ENCODE results near the gene PACRG.

Gene PACRG

GRCh38 chr6:162772466-162772865 lies 44.7 kb downstream of the PACRG start:
- DNase-seq (ENCODE audit: low read depth, low spot score) = no peak
- no peak overlapping the region for H3K27ac ChIP-seq

GRCh38 chr6:162773996-162774395 lies 46.2 kb downstream of the PACRG start:
- no peak overlapping the region for H3K27ac ChIP-seq
- DNase-seq (ENCODE audit: low read depth, low spot score) = no peak

- no peak for DNase-seq (ENCODE audit: low read depth, low spot score)
- H3K27ac ChIP-seq = no peak overlapping the region
Measured at GRCh38 chr6:162777091-162777490, 49.3 kb downstream of the PACRG start.

- no peak for DNase-seq (ENCODE audit: low read depth, low spot score)
- no peak overlapping the region for H3K27ac ChIP-seq
Measured at GRCh38 chr6:162778603-162779002, 50.8 kb downstream of the PACRG start.

GRCh38 chr6:162785632-162786242 lies 58.0 kb downstream of the PACRG start:
- no peak for DNase-seq (ENCODE audit: low read depth, low spot score)
- no peak overlapping the region for H3K27ac ChIP-seq

GRCh38 chr6:162798546-162799266 lies 70.9 kb downstream of the PACRG start:
- no peak for DNase-seq (ENCODE audit: low read depth, low spot score)

GRCh38 chr6:162814426-162814973 lies 86.7 kb downstream of the PACRG start:
- no peak for DNase-seq (ENCODE audit: low read depth, low spot score)
- H3K27ac ChIP-seq = no peak overlapping the region

More at GRCh38 chr6:162798546-162799266, 70.9 kb downstream of the PACRG start:
- H3K27ac ChIP-seq = no peak overlapping the region

- no peak for DNase-seq (ENCODE audit: low read depth, low spot score)
Measured at GRCh38 chr6:162817196-162817595, 89.4 kb downstream of the PACRG start.

GRCh38 chr6:162819284-162819683 lies 91.5 kb downstream of the PACRG start:
- DNase-seq (ENCODE audit: low read depth, low spot score) = no peak
- H3K27ac ChIP-seq = no peak overlapping the region

More at GRCh38 chr6:162817196-162817595, 89.4 kb downstream of the PACRG start:
- H3K27ac ChIP-seq = no peak overlapping the region

GRCh38 chr6:162821102-162821501 lies 93.3 kb downstream of the PACRG start:
- no peak overlapping the region for H3K27ac ChIP-seq

GRCh38 chr6:162825597-162825996 lies 97.8 kb downstream of the PACRG start:
- no peak for DNase-seq (ENCODE audit: low read depth, low spot score)
- no peak overlapping the region for H3K27ac ChIP-seq

More at GRCh38 chr6:162821102-162821501, 93.3 kb downstream of the PACRG start:
- no peak for DNase-seq (ENCODE audit: low read depth, low spot score)

GRCh38 chr6:162829013-162829742 lies 101.4 kb downstream of the PACRG start:
- H3K27ac ChIP-seq = no peak overlapping the region
- DNase-seq (ENCODE audit: low read depth, low spot score) = no peak

- DNase-seq (ENCODE audit: low read depth, low spot score) = no peak
- no peak overlapping the region for H3K27ac ChIP-seq
Measured at GRCh38 chr6:162833776-162834175, 106.0 kb downstream of the PACRG start.

GRCh38 chr6:162845972-162846371 lies 118.2 kb downstream of the PACRG start:
- no peak overlapping the region for H3K27ac ChIP-seq
- DNase-seq (ENCODE audit: low read depth, low spot score) = no peak

GRCh38 chr6:162846723-162847122 lies 118.9 kb downstream of the PACRG start:
- H3K27ac ChIP-seq = no peak overlapping the region
- no peak for DNase-seq (ENCODE audit: low read depth, low spot score)

GRCh38 chr6:162849269-162849668 lies 121.5 kb downstream of the PACRG start:
- H3K27ac ChIP-seq = no peak overlapping the region
- DNase-seq (ENCODE audit: low read depth, low spot score) = no peak

- no peak overlapping the region for H3K27ac ChIP-seq
- no peak for DNase-seq (ENCODE audit: low read depth, low spot score)
Measured at GRCh38 chr6:162852192-162852591, 124.4 kb downstream of the PACRG start.

GRCh38 chr6:162852840-162853577 lies 125.2 kb downstream of the PACRG start:
- no peak overlapping the region for H3K27ac ChIP-seq
- no peak for DNase-seq (ENCODE audit: low read depth, low spot score)

- no peak for DNase-seq (ENCODE audit: low read depth, low spot score)
- H3K27ac ChIP-seq = no peak overlapping the region
Measured at GRCh38 chr6:162854228-162854627, 126.5 kb downstream of the PACRG start.

GRCh38 chr6:162854734-162855191 lies 127.0 kb downstream of the PACRG start:
- no peak overlapping the region for H3K27ac ChIP-seq
- no peak for DNase-seq (ENCODE audit: low read depth, low spot score)
